ENCODE results near the gene MYO15A. TPM values are rescaled to one million over a fixed set of nuclear protein-coding genes. Genes with fewer than 3 reads are reported as not detected.

The MYO15A gene
- polyA plus RNA-seq, 3 donors: 0.31 to 4.4 (median 0.56) TPM

DNA sequence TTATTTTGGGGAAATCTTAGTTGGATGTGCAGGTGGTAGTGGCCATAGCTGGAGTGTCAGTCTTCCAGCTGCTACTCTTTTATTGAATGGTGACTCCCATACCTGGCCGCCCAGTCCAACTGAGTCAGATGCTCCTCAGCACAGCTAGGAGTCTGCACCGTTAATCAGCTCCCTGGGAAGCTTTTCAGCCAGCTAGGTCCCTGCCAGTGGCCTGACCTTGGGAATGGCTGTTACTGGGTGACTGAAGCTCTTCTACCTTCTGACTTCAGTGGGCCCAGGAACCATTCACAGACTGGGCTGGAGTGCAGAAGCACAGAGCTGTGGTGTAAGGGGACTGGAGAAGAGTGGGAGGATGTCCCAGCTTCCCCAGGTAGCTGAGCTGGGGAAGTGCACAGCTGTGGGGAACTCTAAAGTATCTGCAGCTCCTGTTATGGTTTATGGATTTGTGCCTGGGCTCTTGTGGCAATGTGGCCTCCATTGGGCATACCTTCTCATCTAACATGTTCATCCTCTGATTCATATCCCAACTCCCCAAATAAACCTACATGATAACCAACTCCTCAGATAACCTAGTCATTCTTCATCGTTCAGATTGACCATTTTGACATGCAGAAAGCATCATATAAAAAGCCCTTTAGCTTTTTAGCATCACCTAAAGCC is 89.1 kb downstream of the MYO15A start:
- H3K36me3 ChIP-seq (replicated peaks in 1 of 2; ENCODE audit: control insufficient read depth in 1 of 2, insufficient read depth in 2 of 2, low read length in 2 of 2): peaks cover 75 to 88% of the 10 kb centered on the region in 2 donors
- no peak overlapping the region for H3K27ac ChIP-seq (ENCODE audit: low read depth in 1 of 2, low read length in 2 of 2)
- no peaks in the 10 kb centered on the region for H3K4me1 ChIP-seq (ENCODE audit: control insufficient read depth in 1 of 2, insufficient read depth in 2 of 2, low read length in 2 of 2)
- Mint-ChIP-seq H3K27me3 (ENCODE audit: low read depth in 3 of 3) (peaks cover 0 to 2% (median 0%) of the 10 kb centered on the region in 3 donors), H3K36me3 (peaks cover 72 to 92% of the 10 kb centered on the region in 2 donors), H3K4me3 (no peak overlapping the region), H3K9me3 (no peaks in the 10 kb centered on the region), H3K27ac (no peak overlapping the region), H3K4me1 (peaks cover 4% of the 10 kb centered on the region)
- no peaks in the 10 kb centered on the region for H3K27me3 ChIP-seq (ENCODE audit: control insufficient read depth in 2 of 2, insufficient read depth in 2 of 2, low read length in 2 of 2)
- peaks cover 100% of the 10 kb centered on the region for H4K20me1 ChIP-seq (ENCODE audit: insufficient read depth, low read length)
- WGBS (ENCODE audit: insufficient coverage): 100% methylated on average over 3 of the region's 3 CpGs
- intact Hi-C loops (cut with micrococcal nuclease): no loop called here
- H3K4me3 ChIP-seq (replicated peaks in 1 of 3; ENCODE audit: low read depth in 2 of 3, low read length in 3 of 3): no peak overlapping the region
- no peak overlapping the region for H3K9ac ChIP-seq (ENCODE audit: insufficient read depth, low read length, poor library complexity, severe bottlenecking)
- TF ChIP-seq, protein P1, sequence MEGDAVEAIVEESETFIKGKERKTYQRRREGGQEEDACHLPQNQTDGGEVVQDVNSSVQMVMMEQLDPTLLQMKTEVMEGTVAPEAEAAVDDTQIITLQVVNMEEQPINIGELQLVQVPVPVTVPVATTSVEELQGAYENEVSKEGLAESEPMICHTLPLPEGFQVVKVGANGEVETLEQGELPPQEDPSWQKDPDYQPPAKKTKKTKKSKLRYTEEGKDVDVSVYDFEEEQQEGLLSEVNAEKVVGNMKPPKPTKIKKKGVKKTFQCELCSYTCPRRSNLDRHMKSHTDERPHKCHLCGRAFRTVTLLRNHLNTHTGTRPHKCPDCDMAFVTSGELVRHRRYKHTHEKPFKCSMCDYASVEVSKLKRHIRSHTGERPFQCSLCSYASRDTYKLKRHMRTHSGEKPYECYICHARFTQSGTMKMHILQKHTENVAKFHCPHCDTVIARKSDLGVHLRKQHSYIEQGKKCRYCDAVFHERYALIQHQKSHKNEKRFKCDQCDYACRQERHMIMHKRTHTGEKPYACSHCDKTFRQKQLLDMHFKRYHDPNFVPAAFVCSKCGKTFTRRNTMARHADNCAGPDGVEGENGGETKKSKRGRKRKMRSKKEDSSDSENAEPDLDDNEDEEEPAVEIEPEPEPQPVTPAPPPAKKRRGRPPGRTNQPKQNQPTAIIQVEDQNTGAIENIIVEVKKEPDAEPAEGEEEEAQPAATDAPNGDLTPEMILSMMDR (IDR thresholded peaks at IDR 0.05): no peak
- H2AFZ ChIP-seq (ENCODE audit: insufficient read depth, low read depth, low read length, poor library complexity, severe bottlenecking): no peak overlapping the region
- H3K79me2 ChIP-seq (ENCODE audit: insufficient read depth, low read length): peaks cover 92% of the 10 kb centered on the region
- no peaks in the 10 kb centered on the region for H3K9me3 ChIP-seq (replicated peaks in 1 of 2; ENCODE audit: control insufficient read depth in 1 of 2, insufficient read depth in 1 of 2, low read length in 2 of 2)
- H3K4me2 ChIP-seq (replicated peaks; ENCODE audit: extremely low read depth, low read length, poor library complexity, severe bottlenecking): no peak overlapping the region
- DNase-seq: no peak

DNA sequence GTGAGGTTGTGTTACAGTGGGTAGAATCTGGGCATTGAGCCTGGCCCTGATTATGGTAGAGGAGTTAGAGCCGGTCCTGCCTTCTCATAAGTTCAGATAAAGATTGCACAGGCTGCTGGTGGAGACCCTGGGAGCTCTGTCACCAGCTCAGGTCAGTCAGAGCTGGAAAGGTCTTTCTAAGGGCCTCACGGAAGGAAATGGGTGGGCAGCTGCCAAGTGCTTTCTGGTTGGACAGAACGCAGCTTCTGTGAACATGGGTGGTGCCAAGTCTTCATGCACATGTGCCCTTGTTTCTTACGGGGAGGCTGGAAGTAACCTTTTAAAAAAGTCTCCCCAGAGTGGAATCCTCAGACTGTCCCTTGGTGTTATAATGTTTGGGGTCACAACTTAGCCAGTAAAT is 90.0 kb downstream of the MYO15A start:
- no peaks in the 10 kb centered on the region for H3K4me1 ChIP-seq (ENCODE audit: control insufficient read depth in 1 of 2, insufficient read depth in 2 of 2, low read length in 2 of 2)
- H3K36me3 ChIP-seq (replicated peaks in 1 of 2; ENCODE audit: control insufficient read depth in 1 of 2, insufficient read depth in 2 of 2, low read length in 2 of 2): peaks cover 78 to 90% of the 10 kb centered on the region in 2 donors
- Mint-ChIP-seq H3K4me1 (peaks cover 4% of the 10 kb centered on the region), H3K4me3 (no peak overlapping the region), H3K9me3 (no peaks in the 10 kb centered on the region), H3K36me3 (peaks cover 74 to 92% of the 10 kb centered on the region in 2 donors), H3K27ac (peak overlapping the region in 1 of 7 donors; percentile 26), H3K27me3 (ENCODE audit: low read depth in 3 of 3) (peaks cover 0 to 2% (median 0%) of the 10 kb centered on the region in 3 donors)
- H3K4me3 ChIP-seq (replicated peaks in 1 of 3; ENCODE audit: low read depth in 2 of 3, low read length in 3 of 3): no peak overlapping the region
- H3K4me2 ChIP-seq (replicated peaks; ENCODE audit: extremely low read depth, low read length, poor library complexity, severe bottlenecking): no peak overlapping the region
- no peak overlapping the region for H3K27ac ChIP-seq (ENCODE audit: low read depth in 1 of 2, low read length in 2 of 2)
- H3K27me3 ChIP-seq (ENCODE audit: control insufficient read depth in 2 of 2, insufficient read depth in 2 of 2, low read length in 2 of 2): no peaks in the 10 kb centered on the region
- DNase-seq: no peak
- H3K9me3 ChIP-seq (replicated peaks in 1 of 2; ENCODE audit: control insufficient read depth in 1 of 2, insufficient read depth in 1 of 2, low read length in 2 of 2): no peaks in the 10 kb centered on the region
- 90% methylated on average over 3 of the region's 4 CpGs for WGBS (ENCODE audit: insufficient coverage)
- peaks cover 100% of the 10 kb centered on the region for H4K20me1 ChIP-seq (ENCODE audit: insufficient read depth, low read length)
- peaks cover 91% of the 10 kb centered on the region for H3K79me2 ChIP-seq (ENCODE audit: insufficient read depth, low read length)
- no peak overlapping the region for H3K9ac ChIP-seq (ENCODE audit: insufficient read depth, low read length, poor library complexity, severe bottlenecking)
- intact Hi-C loops (cut with micrococcal nuclease): no loop called here
- TF ChIP-seq, protein P1 (IDR thresholded peaks at IDR 0.05): no peak
- H2AFZ ChIP-seq (ENCODE audit: insufficient read depth, low read depth, low read length, poor library complexity, severe bottlenecking): no peak overlapping the region

All from CD14-positive monocyte (primary cell).